ENCODE results near the gene ACBD4. TPM values are rescaled to one million over a fixed set of nuclear protein-coding genes. Genes with fewer than 3 reads are reported as not detected.
A peak's percentile ranks its signal among the peaks of the same experiment; 100 is the strongest.

ACBD4 gene
- total and polyA plus RNA-seq, 10 of the 15 experiments (the other 5 are each of a cell fraction or from before 2014, with no cell fraction given), result 0.20 to 13.8 (median 6.9) TPM

DNA sequence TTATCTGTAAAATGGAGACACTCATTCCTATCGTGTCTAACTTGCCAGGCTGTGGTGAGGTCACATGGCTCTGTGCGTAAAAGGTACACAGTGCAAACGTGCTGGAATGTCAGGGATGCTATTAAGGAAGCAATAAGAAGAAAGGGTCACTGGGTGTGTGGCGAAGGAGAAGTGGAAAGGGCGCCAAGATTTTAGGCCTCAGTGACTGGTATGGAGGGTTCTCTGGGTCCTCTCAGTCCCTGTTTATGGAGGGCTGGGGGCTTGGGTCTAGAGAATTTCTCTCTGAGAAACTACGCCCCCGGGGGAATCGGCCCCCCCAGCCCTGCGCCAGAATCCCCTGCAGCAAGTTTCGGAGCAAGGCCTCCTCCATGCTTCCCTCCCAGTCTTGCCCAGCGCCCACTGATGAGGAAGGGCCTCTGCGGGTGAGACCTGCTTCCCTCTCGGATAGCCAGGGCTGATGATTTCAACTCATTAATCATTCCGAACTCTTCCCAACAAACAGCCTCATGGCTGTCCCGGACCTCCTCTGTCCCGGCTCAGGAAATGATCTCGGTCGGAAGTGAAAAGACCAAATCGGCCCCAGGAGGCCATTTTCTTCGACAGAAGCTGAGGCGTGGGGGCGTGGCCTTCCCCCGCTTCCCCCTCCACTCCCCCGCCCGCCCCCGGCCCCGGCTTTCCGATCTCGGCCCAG lies 11.5 kb downstream of the ACBD4 start (continued):
- no peak for TF ChIP-seq FOS (IDR thresholded peaks at IDR 0.05; ENCODE audit: borderline replicate concordance, extremely low read depth, insufficient read length)
- TF ChIP-seq BHLHE40 (IDR thresholded peaks at IDR 0.05; ENCODE audit: borderline replicate concordance in 1 of 2, low read depth in 2 of 2, low read length in 1 of 2), result no peak
- no peak for TF ChIP-seq CBX3 (IDR thresholded peaks at IDR 0.05; ENCODE audit: borderline replicate concordance, low read depth)
- TF ChIP-seq, protein P1, sequence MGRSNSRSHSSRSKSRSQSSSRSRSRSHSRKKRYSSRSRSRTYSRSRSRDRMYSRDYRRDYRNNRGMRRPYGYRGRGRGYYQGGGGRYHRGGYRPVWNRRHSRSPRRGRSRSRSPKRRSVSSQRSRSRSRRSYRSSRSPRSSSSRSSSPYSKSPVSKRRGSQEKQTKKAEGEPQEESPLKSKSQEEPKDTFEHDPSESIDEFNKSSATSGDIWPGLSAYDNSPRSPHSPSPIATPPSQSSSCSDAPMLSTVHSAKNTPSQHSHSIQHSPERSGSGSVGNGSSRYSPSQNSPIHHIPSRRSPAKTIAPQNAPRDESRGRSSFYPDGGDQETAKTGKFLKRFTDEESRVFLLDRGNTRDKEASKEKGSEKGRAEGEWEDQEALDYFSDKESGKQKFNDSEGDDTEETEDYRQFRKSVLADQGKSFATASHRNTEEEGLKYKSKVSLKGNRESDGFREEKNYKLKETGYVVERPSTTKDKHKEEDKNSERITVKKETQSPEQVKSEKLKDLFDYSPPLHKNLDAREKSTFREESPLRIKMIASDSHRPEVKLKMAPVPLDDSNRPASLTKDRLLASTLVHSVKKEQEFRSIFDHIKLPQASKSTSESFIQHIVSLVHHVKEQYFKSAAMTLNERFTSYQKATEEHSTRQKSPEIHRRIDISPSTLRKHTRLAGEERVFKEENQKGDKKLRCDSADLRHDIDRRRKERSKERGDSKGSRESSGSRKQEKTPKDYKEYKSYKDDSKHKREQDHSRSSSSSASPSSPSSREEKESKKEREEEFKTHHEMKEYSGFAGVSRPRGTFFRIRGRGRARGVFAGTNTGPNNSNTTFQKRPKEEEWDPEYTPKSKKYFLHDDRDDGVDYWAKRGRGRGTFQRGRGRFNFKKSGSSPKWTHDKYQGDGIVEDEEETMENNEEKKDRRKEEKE (IDR thresholded peaks at IDR 0.05), result no peak
- no peak for TF ChIP-seq JUND (IDR thresholded peaks at IDR 0.05; ENCODE audit: low read depth, low read length)
- no peak for TF ChIP-seq KAT2A (conservative IDR thresholded peaks at IDR 0.05; ENCODE audit: control insufficient read depth, low read depth, low read length)
- TF ChIP-seq RFX5 (IDR thresholded peaks at IDR 0.05; ENCODE audit: low read depth, low read length), result no peak
- TF ChIP-seq, protein P2, sequence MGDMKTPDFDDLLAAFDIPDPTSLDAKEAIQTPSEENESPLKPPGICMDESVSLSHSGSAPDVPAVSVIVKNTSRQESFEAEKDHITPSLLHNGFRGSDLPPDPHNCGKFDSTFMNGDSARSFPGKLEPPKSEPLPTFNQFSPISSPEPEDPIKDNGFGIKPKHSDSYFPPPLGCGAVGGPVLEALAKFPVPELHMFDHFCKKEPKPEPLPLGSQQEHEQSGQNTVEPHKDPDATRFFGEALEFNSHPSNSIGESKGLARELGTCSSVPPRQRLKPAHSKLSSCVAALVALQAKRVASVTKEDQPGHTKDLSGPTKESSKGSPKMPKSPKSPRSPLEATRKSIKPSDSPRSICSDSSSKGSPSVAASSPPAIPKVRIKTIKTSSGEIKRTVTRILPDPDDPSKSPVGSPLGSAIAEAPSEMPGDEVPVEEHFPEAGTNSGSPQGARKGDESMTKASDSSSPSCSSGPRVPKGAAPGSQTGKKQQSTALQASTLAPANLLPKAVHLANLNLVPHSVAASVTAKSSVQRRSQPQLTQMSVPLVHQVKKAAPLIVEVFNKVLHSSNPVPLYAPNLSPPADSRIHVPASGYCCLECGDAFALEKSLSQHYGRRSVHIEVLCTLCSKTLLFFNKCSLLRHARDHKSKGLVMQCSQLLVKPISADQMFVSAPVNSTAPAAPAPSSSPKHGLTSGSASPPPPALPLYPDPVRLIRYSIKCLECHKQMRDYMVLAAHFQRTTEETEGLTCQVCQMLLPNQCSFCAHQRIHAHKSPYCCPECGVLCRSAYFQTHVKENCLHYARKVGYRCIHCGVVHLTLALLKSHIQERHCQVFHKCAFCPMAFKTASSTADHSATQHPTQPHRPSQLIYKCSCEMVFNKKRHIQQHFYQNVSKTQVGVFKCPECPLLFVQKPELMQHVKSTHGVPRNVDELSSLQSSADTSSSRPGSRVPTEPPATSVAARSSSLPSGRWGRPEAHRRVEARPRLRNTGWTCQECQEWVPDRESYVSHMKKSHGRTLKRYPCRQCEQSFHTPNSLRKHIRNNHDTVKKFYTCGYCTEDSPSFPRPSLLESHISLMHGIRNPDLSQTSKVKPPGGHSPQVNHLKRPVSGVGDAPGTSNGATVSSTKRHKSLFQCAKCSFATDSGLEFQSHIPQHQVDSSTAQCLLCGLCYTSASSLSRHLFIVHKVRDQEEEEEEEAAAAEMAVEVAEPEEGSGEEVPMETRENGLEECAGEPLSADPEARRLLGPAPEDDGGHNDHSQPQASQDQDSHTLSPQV (IDR thresholded peaks at IDR 0.05), result peak; percentile 11; the same call in 1 of the 2 replicates
- TF ChIP-seq, protein P3, sequence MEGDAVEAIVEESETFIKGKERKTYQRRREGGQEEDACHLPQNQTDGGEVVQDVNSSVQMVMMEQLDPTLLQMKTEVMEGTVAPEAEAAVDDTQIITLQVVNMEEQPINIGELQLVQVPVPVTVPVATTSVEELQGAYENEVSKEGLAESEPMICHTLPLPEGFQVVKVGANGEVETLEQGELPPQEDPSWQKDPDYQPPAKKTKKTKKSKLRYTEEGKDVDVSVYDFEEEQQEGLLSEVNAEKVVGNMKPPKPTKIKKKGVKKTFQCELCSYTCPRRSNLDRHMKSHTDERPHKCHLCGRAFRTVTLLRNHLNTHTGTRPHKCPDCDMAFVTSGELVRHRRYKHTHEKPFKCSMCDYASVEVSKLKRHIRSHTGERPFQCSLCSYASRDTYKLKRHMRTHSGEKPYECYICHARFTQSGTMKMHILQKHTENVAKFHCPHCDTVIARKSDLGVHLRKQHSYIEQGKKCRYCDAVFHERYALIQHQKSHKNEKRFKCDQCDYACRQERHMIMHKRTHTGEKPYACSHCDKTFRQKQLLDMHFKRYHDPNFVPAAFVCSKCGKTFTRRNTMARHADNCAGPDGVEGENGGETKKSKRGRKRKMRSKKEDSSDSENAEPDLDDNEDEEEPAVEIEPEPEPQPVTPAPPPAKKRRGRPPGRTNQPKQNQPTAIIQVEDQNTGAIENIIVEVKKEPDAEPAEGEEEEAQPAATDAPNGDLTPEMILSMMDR (IDR thresholded peaks at IDR 0.05 in 2 of 3, conservative IDR thresholded peaks at IDR 0.05 in 1 of 3; ENCODE audit: control insufficient read depth in 2 of 3, extremely low read depth in 1 of 3, insufficient read depth in 1 of 3, low read depth in 3 of 3, low read length in 3 of 3), result no peak
- TF ChIP-seq PML (IDR thresholded peaks at IDR 0.05; ENCODE audit: low read length), result no peak
- TF ChIP-seq SIN3A (IDR thresholded peaks at IDR 0.05; ENCODE audit: low read depth, low read length), result no peak
- TF ChIP-seq, protein P4, sequence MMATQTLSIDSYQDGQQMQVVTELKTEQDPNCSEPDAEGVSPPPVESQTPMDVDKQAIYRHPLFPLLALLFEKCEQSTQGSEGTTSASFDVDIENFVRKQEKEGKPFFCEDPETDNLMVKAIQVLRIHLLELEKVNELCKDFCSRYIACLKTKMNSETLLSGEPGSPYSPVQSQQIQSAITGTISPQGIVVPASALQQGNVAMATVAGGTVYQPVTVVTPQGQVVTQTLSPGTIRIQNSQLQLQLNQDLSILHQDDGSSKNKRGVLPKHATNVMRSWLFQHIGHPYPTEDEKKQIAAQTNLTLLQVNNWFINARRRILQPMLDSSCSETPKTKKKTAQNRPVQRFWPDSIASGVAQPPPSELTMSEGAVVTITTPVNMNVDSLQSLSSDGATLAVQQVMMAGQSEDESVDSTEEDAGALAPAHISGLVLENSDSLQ (IDR thresholded peaks at IDR 0.05), result no peak
- no peak for TF ChIP-seq HCFC1 (IDR thresholded peaks at IDR 0.05; ENCODE audit: low read length)
- no peak for TF ChIP-seq BCL11A (IDR thresholded peaks at IDR 0.05; ENCODE audit: low read depth, low read length)
- no peak for TF ChIP-seq MYB (IDR thresholded peaks at IDR 0.05; ENCODE audit: borderline replicate concordance, low read depth, low read length)
- no peak for TF ChIP-seq ZSCAN29 (IDR thresholded peaks at IDR 0.05)
- TF ChIP-seq SREBF2 (IDR thresholded peaks at IDR 0.05; ENCODE audit: low read length), result no peak
- TF ChIP-seq, protein P5, sequence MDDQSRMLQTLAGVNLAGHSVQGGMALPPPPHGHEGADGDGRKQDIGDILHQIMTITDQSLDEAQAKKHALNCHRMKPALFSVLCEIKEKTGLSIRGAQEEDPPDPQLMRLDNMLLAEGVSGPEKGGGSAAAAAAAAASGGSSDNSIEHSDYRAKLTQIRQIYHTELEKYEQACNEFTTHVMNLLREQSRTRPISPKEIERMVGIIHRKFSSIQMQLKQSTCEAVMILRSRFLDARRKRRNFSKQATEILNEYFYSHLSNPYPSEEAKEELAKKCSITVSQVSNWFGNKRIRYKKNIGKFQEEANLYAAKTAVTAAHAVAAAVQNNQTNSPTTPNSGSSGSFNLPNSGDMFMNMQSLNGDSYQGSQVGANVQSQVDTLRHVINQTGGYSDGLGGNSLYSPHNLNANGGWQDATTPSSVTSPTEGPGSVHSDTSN (IDR thresholded peaks at IDR 0.05; ENCODE audit: insufficient replicate concordance, low read depth, low read length), result no peak
- 0 out of 2 replicates have a peak, but pooled peaks have one; percentile 51 for TF ChIP-seq PAX8 (IDR thresholded peaks at IDR 0.05)

All from GM12878 (cell line).